ENCODE results near the gene ZNF232. TPM values are rescaled to one million over a fixed set of nuclear protein-coding genes. Genes with fewer than 3 reads are reported as not detected.
"Not testable (repeated sequence)": the region's sequence is repeated elsewhere in the genome, so short reads cannot be mapped to it uniquely, and the experiment has no call there.

ZNF232 gene
- 10 to 100 TPM; 19.1 to 53.1 (median 21.7) TPM for polyA plus RNA-seq (ENCODE audit: insufficient read length in 4 of 4)

- DNase-seq (ENCODE audit: low read depth in 4 of 4, low spot score in 2 of 4): peak in 3 of 4 donors; percentile 86 to 95 (median 90)
Observed at GRCh38 chr17:5111402-5112204, at the start of gene ZNF232. Gene ZNF232 (minus strand): TSS chr17:5111878. CDS start chr17:5111822, 56 bp downstream.

- DNase-seq (ENCODE audit: low read depth in 4 of 4, low spot score in 2 of 4): not testable (repeated sequence)
Observed at GRCh38 chr17:5160702-5161101, 49.0 kb upstream of the ZNF232 start.

DNA sequence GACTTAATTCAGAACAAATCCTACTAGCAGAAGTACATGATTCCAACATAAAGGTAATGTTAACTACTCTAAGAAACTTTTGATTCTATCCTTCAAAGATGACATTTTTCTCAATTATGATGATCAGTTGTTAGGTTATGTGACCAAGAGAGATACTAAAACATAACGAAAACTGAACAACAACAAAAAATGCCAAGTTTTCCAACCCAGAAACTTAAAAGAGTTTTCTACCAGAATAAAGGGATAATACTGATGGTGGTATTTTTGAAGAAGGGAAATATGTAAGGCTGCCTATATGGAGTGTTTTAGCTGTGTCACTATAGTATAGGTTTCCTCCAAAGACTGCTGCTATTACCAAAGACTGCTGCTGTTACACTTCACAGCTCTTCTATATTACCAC, 34.4 kb upstream of the ZNF232 start:
- DNase-seq (ENCODE audit: low read depth in 4 of 4, low spot score in 2 of 4): not testable (repeated sequence)

DNA sequence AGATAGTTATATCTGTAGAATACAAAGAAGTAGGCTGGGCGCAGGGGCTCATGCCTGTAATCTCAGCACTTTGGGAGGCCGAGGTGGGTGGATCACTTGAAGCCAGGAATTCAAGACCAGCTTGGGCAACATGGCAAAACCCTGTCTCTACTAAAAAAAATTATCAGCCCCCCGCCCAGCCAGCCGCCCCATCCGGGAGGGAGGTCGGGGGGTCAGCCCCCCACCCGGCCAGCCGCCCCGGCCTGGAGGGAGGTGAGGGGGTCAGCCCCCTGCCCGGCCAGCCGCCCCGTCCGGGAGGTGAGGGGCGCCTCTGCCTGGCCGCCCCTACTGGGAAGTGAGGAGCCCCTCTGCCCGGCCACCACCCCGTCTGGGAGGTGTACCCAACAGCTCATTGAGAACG, 31.2 kb upstream of the ZNF232 start:
- DNase-seq (ENCODE audit: low read depth in 4 of 4, low spot score in 2 of 4): not testable (repeated sequence)

DNA sequence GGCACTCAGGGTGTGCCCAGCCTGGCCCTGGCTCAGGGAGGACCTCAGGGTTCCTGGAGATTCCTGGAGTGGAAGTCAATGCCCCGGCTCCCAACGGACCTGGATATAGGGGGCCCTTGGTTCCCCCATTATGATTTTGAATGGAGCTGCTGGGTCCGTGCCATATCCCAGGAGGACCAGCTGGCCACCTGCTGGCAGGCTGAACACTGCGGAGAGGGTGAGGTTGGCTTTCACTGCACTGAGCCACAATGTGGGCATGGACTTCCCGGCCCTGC, 27.7 kb upstream of the ZNF232 start:
- no peak for DNase-seq (ENCODE audit: low read depth in 4 of 4, low spot score in 2 of 4)

- DNase-seq (ENCODE audit: low read depth in 4 of 4, low spot score in 2 of 4): no peak
Observed at GRCh38 chr17:5138616-5139457, 27.2 kb upstream of the ZNF232 start.

DNA sequence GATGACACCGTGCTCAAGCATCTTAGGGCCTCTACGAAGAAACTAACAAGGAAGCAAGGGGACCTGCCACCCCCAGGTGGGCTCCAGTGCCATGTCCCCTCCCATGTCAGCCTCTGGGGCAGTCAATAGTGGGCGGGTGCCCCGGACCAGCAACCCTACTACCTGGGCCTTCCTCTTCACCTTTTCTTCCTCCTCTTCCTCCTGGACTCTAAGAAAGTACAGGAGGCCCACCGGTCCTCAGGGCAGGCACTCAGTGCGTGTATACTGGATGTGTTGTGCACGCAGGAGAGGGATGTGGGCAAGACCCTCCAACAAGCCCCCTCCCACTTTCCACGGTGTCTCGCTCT, 26.5 kb upstream of the ZNF232 start:
- DNase-seq (ENCODE audit: low read depth in 4 of 4, low spot score in 2 of 4): not testable (repeated sequence)

GRCh38 chr17:5137511-5138197, 26.0 kb upstream of the ZNF232 start:
- DNase-seq (ENCODE audit: low read depth in 4 of 4, low spot score in 2 of 4): not testable (repeated sequence)

- DNase-seq (ENCODE audit: low read depth in 4 of 4, low spot score in 2 of 4): not testable (repeated sequence)
Observed at GRCh38 chr17:5136580-5137412, 25.1 kb upstream of the ZNF232 start.

GRCh38 chr17:5135726-5136579, 24.3 kb upstream of the ZNF232 start:
- DNase-seq (ENCODE audit: low read depth in 4 of 4, low spot score in 2 of 4): no peak

DNA sequence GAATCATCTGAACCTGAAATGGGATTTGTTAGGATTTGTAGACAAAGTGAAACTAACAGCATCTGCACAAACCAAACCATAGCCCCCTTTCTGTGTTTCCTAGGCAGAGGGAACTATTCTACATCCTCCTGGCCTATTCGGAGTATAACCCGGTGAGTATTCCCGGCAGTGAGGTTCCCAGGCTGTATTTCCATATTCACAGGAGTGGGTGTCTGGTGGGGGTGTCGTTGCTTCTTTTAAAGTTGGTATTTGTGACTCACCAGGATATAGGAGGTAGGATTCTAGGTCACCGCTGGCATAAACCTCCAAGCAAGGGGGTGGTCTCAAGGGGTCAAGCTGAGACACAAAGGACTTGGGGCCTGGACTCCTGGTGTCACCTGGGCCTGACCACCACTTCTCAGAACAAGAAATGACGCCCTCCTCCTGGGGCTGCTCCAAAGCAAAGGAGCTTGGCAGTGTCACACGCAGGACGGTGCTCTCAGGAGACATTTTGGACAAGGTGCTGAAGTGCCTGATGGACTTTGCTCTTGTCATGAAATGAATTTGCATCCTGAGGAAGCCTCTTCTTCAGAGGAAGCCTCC, 23.5 kb upstream of the ZNF232 start:
- not testable (repeated sequence) for DNase-seq (ENCODE audit: low read depth in 4 of 4, low spot score in 2 of 4)

- DNase-seq (ENCODE audit: low read depth in 4 of 4, low spot score in 2 of 4): not testable (repeated sequence)
Observed at GRCh38 chr17:5134571-5134970, 22.9 kb upstream of the ZNF232 start.

- not testable (repeated sequence) for DNase-seq (ENCODE audit: low read depth in 4 of 4, low spot score in 2 of 4)
Observed at GRCh38 chr17:5133961-5134360, 22.3 kb upstream of the ZNF232 start.

GRCh38 chr17:5133311-5133710, 21.6 kb upstream of the ZNF232 start:
- no peak for DNase-seq (ENCODE audit: low read depth in 4 of 4, low spot score in 2 of 4)

- DNase-seq (ENCODE audit: low read depth in 4 of 4, low spot score in 2 of 4): not testable (repeated sequence)
Observed at GRCh38 chr17:5132503-5133225, 21.0 kb upstream of the ZNF232 start.

- DNase-seq (ENCODE audit: low read depth in 4 of 4, low spot score in 2 of 4): not testable (repeated sequence)
Observed at GRCh38 chr17:5131799-5132502, 20.3 kb upstream of the ZNF232 start.

GRCh38 chr17:5131146-5131715, 19.6 kb upstream of the ZNF232 start:
- DNase-seq (ENCODE audit: low read depth in 4 of 4, low spot score in 2 of 4): no peak
